Liver (tissue), 3 donors: ENCODE measurements around the gene MAD2L2.

Experiments
- CTCF ChIP-seq: fragments of 150-350 bp; IDR thresholded peaks from 2 replicates; pipeline ENCODE4 v1.5.1; 2017; ENCODE audit warnings: improper control_type of control experiment, low read depth, low read length; ENCODE audit not compliant: missing input control
- TAF1 ChIP-seq: conservative IDR thresholded peaks from 2 replicates; pipeline ENCODE4 v1.6.1; 2016; ENCODE audit warnings: antibody characterized with exemption, mild to moderate bottlenecking
- YY1 ChIP-seq: IDR thresholded peaks from 2 replicates; pipeline ENCODE4 v1.6.1; 2016; ENCODE audit warnings: antibody characterized with exemption, mild to moderate bottlenecking
- donor health status: healthy.
- donor health status: healthy.

- no peak for TF ChIP-seq CTCF
- TF ChIP-seq YY1: no peak
- TF ChIP-seq TAF1: no peak
Measured at GRCh38 chr1:11697188-11697892, 16.4 kb upstream of the MAD2L2 start.
